Endothelial cell of umbilical vein (primary cell): ENCODE results near the gene MAPKAP1. TPM values are rescaled to one million over a fixed set of nuclear protein-coding genes. Genes with fewer than 3 reads are reported as not detected.

Experiments used
- BruUV-seq: library from RNA; stranded (reverse); fragments of 400-500 nt; replicated peaks from 2 replicates; lab custom pipeline; 2021; lab: Mats Ljungman, UMichigan
- CTCF ChIA-PET: fragments of 300-600, 350-600 bp; sonication (Branson Sonifier 250); formaldehyde crosslinking; loops from one replicate; lab custom pipeline; 2021; ENCODE audit warnings: antibody characterized with exemption, inconsistent platforms; lab: Charles Lee
- POLR2A ChIA-PET: fragments of 300-600, 350-600 bp; sonication (Branson Sonifier 250); formaldehyde crosslinking; loops from one replicate; lab custom pipeline; 2021; ENCODE audit warnings: antibody characterized with exemption, inconsistent platforms; lab: Charles Lee
- DNase-seq: peaks from one replicate; pipeline ENCODE4 v3.0.0-alpha.2; 2011; ENCODE audit warnings: low read depth, low spot score
- FAIRE-seq: peaks from 2 replicates; lab custom pipeline; 2011; peaks lifted over from hg19 to GRCh38; lab: Jason Lieb, UNC
- H2AFZ ChIP-seq: 2 replicates; pipeline ENCODE4 v1.6.0; 2012; ENCODE audit warnings: low read depth, low read length, control low read depth, inconsistent platforms
- H3K27ac ChIP-seq: 2 replicates; pipeline ENCODE4 v1.5.1; 2011; ENCODE audit warnings: low read depth, mild to moderate bottlenecking, control low read depth, low read length, moderate library complexity; ENCODE audit not compliant: insufficient read depth
- H3K27me3 ChIP-seq, 2 experiments: 2 replicates each; pipeline versions ENCODE4 v1.6.0 to v1.6.1; 2011; ENCODE audit warnings: low read length in 2 of 2, mixed read lengths in 1 of 2; ENCODE audit not compliant: control insufficient read depth in 2 of 2, insufficient read depth in 2 of 2
- H3K36me3 ChIP-seq, 2 experiments: 2 replicates in 1 of 2; 3 replicates in 1 of 2; pipeline ENCODE4 v1.5.1; 2011; ENCODE audit warnings: low read length in 2 of 2, mild to moderate bottlenecking in 1 of 2, moderate library complexity in 1 of 2; ENCODE audit not compliant: control insufficient read depth in 2 of 2, insufficient read depth in 2 of 2; ENCODE audit errors: extremely low read depth in 1 of 2
- H3K4me1 ChIP-seq: 3 replicates; pipeline ENCODE4 v1.5.1; 2011; ENCODE audit warnings: mild to moderate bottlenecking, low read length; ENCODE audit not compliant: control insufficient read depth, insufficient read depth; ENCODE audit errors: extremely low read depth
- H3K4me2 ChIP-seq: 2 replicates; pipeline ENCODE4 v1.6.1; 2011; ENCODE audit warnings: low read length, control low read depth, mixed read lengths; ENCODE audit not compliant: insufficient read depth
- H3K4me3 ChIP-seq, 3 experiments: fragments of 200-600 bp in 1 of 3; sonication (generic), shearing (Covaris generic) in 1 of 3; replicated peaks in 1 of 3; 2 replicates each; pipeline ENCODE4 v1.5.1; 2011 to 2016; ENCODE audit warnings: control low read depth in 3 of 3, low read length in 3 of 3, mild to moderate bottlenecking in 2 of 3, inconsistent platforms in 1 of 3, low read depth in 1 of 3, moderate library complexity in 1 of 3; ENCODE audit not compliant: insufficient read depth in 1 of 3
- H3K79me2 ChIP-seq: 2 replicates; pipeline ENCODE4 v1.6.0; 2012; ENCODE audit warnings: low read length, inconsistent platforms; ENCODE audit not compliant: control insufficient read depth, insufficient read depth
- H3K9ac ChIP-seq: replicated peaks from 2 replicates; pipeline ENCODE3; 2011; ENCODE audit warnings: low read length, control low read depth; ENCODE audit not compliant: insufficient read depth; ENCODE audit errors: extremely low read depth
- H3K9me1 ChIP-seq: replicated peaks from 3 replicates; pipeline ENCODE4 v1.6.0; 2011; ENCODE audit warnings: mild to moderate bottlenecking, low read length; ENCODE audit not compliant: control insufficient read depth, insufficient read depth; ENCODE audit errors: extremely low read depth
- H3K9me3 ChIP-seq: replicated peaks from 2 replicates; pipeline ENCODE4 v1.5.1; 2012; ENCODE audit warnings: low read length, inconsistent platforms; ENCODE audit not compliant: control insufficient read depth, insufficient read depth
- H4K20me1 ChIP-seq: replicated peaks from 2 replicates; pipeline ENCODE3; 2011; ENCODE audit warnings: mild to moderate bottlenecking, low read length; ENCODE audit not compliant: control insufficient read depth, insufficient read depth; ENCODE audit errors: extremely low read depth
- EZH2 ChIP-seq: IDR thresholded peaks from 2 replicates; pipeline ENCODE4 v1.6.1; 2012; ENCODE audit warnings: borderline replicate concordance, low read depth, mild to moderate bottlenecking, moderate library complexity, low read length, inconsistent platforms; ENCODE audit not compliant: severe bottlenecking
- FOS ChIP-seq: IDR thresholded peaks from 2 replicates; pipeline ENCODE4 v1.6.1; 2011; ENCODE audit warnings: mild to moderate bottlenecking, low read length, moderate library complexity, borderline replicate concordance; ENCODE audit not compliant: insufficient read depth
- GATA2 ChIP-seq: IDR thresholded peaks from 2 replicates; pipeline ENCODE4 v1.7.0; 2011; ENCODE audit warnings: low read depth, mild to moderate bottlenecking, moderate library complexity, mixed read lengths, low read length; ENCODE audit not compliant: insufficient read length, insufficient read depth
- JUN ChIP-seq: IDR thresholded peaks from 2 replicates; pipeline ENCODE4 v1.6.1; 2011; ENCODE audit warnings: borderline replicate concordance, low read depth; ENCODE audit not compliant: insufficient read length, insufficient read depth
- MYC ChIP-seq: IDR thresholded peaks from one replicate; pipeline ENCODE4 v1.6.1; 2011; ENCODE audit warnings: mild to moderate bottlenecking, low read depth, low read length
- POLR2A ChIP-seq: IDR thresholded peaks from 2 replicates; pipeline ENCODE4 v1.6.1; 2012; ENCODE audit warnings: low read depth, mild to moderate bottlenecking, control low read depth, low read length
- POLR2AphosphoS5 ChIP-seq: IDR thresholded peaks from 2 replicates; pipeline ENCODE4 v1.6.1; 2012; ENCODE audit warnings: low read depth, mild to moderate bottlenecking, control low read depth, low read length, moderate library complexity; ENCODE audit not compliant: insufficient read depth
- dilution Hi-C: fragments of 300-500 bp; cut with MboI; formaldehyde crosslinking; loops from one replicate; pipeline ENCODE4 v1.15.0; 2019; ENCODE audit warnings: low sequenced_read_pairs; ENCODE audit not compliant: extremely low pct_ligation_motif_present
- intact Hi-C: fragments of 100-400 bp; cut with micrococcal nuclease; formaldehyde crosslinking; loops from one replicate; pipeline ENCODE4 v1.10.0; 2022
- polyA plus RNA-seq, 4 experiments: library from polyadenylated mRNA; depleted of rRNA in 3 of 4; stranded (reverse) in 3 of 4; unstranded in 1 of 4; fragments of >200 nt; gene quantifications; 2 replicates each; pipeline versions ENCODE4 v1.2.1 to v1.2.3, GENCODE V29; 2011 to 2012; ENCODE audit warnings: missing spikeins in 1 of 4
- total RNA-seq: library from RNA; stranded (reverse); gene quantifications from 2 replicates; pipeline ENCODE4 v1.2.3, GENCODE V29; 2021
- TF ChIP-seq, protein P1 (sequence below), 2 donors: IDR thresholded peaks; 1 replicate in 1 of 2; 2 replicates in 1 of 2; pipeline ENCODE4 v1.5.1; 2011; ENCODE audit warnings: low read length in 2 of 2, mild to moderate bottlenecking in 2 of 2, moderate library complexity in 2 of 2, control low read depth in 1 of 2, inconsistent platforms in 1 of 2, low read depth in 1 of 2; ENCODE audit not compliant: insufficient read depth in 1 of 2; ENCODE audit errors: extremely low read depth in 1 of 2
- TF ChIP-seq, protein P2 (sequence below): IDR thresholded peaks from 2 replicates; pipeline ENCODE4 v1.6.1; 2011; ENCODE audit not compliant: insufficient read depth, insufficient read length

The MAPKAP1 gene
- total and polyA plus RNA-seq, 2 donors (not counting 3 experiments of a cell fraction or from before 2014, with no cell fraction given): 61.9 to 99.1 TPM

DNA sequence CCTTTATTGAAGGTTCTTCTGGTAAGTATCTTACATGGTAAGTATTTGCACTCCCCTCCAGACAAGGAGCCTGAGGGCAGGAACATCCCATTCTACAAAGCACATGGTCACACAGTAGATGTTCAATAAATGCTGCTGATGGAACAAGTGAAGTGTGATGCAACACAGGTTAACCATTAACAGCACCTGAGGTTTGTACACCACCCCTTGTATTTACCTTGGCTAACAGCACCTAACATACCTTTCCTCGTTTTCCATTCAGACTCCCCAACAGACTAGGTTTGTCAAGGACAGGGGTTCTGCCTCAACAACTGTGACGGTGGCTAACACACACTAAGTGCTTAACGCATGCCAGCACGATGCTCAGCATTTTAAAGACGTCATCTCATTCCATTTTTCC, 213.6 kb downstream of the MAPKAP1 start:
- Histone ChIP-seq H3K4me3 (no peak overlapping the region), H3K9me1 (no peaks in the 10 kb centered on the region), H4K20me1 (no peaks in the 10 kb centered on the region), H3K27ac (no peak overlapping the region), H2AFZ (no peak overlapping the region), H3K9me3 (no peaks in the 10 kb centered on the region), H3K79me2 (no peaks in the 10 kb centered on the region), H3K4me1 (no peaks in the 10 kb centered on the region), H3K9ac (no peak overlapping the region), H3K36me3 (no peaks in the 10 kb centered on the region), H3K4me2 (no peak overlapping the region), H3K27me3 (no peaks in the 10 kb centered on the region)
- DNase-seq (no peak), FAIRE-seq (no peak)
- intact Hi-C loops (no loop called here), dilution Hi-C loops (no loop called here)
- POLR2A ChIA-PET: no interaction called here
- BruUV-seq: no TSS peak
- CTCF ChIA-PET: interaction anchor here (0.8 kb wide), 1 partner anchor 9 kb away, joined by 3 read pairs; no protein-coding TSS in a partner anchor
- no peak for TF ChIP-seq FOS
- TF ChIP-seq EZH2: no peak
- TF ChIP-seq MYC: no peak
- TF ChIP-seq, protein P1, sequence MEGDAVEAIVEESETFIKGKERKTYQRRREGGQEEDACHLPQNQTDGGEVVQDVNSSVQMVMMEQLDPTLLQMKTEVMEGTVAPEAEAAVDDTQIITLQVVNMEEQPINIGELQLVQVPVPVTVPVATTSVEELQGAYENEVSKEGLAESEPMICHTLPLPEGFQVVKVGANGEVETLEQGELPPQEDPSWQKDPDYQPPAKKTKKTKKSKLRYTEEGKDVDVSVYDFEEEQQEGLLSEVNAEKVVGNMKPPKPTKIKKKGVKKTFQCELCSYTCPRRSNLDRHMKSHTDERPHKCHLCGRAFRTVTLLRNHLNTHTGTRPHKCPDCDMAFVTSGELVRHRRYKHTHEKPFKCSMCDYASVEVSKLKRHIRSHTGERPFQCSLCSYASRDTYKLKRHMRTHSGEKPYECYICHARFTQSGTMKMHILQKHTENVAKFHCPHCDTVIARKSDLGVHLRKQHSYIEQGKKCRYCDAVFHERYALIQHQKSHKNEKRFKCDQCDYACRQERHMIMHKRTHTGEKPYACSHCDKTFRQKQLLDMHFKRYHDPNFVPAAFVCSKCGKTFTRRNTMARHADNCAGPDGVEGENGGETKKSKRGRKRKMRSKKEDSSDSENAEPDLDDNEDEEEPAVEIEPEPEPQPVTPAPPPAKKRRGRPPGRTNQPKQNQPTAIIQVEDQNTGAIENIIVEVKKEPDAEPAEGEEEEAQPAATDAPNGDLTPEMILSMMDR (IDR thresholded peaks at IDR 0.05; ENCODE audit: extremely low read depth in 1 of 2, insufficient read depth in 1 of 2, low read depth in 1 of 2, low read length in 2 of 2): no peak
- no peak for TF ChIP-seq GATA2
- TF ChIP-seq, protein P2, sequence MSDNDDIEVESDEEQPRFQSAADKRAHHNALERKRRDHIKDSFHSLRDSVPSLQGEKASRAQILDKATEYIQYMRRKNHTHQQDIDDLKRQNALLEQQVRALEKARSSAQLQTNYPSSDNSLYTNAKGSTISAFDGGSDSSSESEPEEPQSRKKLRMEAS: no peak
- TF ChIP-seq POLR2A: no peak
- TF ChIP-seq POLR2AphosphoS5: no peak
- TF ChIP-seq JUN: no peak
